ENCODE data around the gene CNNM1. TPM values are rescaled to one million over a fixed set of nuclear protein-coding genes. Genes with fewer than 3 reads are reported as not detected.

CNNM1 gene
- total RNA-seq, 1 donor from 2014 or later = not detected

DNA sequence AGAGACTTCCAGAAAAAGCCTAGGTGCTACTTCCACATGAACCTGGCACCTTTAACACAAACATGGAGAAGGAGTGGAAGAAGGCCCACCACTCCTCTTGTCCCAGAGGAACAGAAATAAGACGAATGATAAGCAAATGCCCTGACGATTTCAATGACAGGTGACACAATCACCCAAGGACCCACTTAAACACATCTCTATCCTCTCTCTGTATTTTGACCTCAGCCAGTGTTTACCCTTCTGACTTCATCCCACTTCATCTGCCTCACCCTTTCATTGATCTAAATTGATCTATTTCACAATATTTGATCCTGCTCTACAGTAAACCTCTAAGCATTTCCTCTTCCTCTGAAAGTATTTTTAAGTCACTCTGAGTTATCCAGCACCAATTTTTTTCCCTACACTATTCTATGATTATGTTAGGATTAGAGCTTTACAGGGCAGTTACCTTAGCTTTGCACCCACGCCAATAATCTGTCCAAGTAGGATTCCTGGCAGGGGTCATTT, 92.1 kb downstream of the CNNM1 start:
- peaks cover 19 to 38% (median 22%) of the 10 kb centered on the region in 3 donors for H3K4me1 ChIP-seq (ENCODE audit: control insufficient read depth in 3 of 3, insufficient read depth in 3 of 3, low read length in 3 of 3)
- H3K4me3 ChIP-seq (ENCODE audit: low read length in 3 of 3) = no peak overlapping the region
- H3K36me3 ChIP-seq (ENCODE audit: control insufficient read depth in 3 of 3, insufficient read depth in 3 of 3, low read length in 3 of 3) = peaks cover 20 to 36% (median 33%) of the 10 kb centered on the region in 3 donors

DNA sequence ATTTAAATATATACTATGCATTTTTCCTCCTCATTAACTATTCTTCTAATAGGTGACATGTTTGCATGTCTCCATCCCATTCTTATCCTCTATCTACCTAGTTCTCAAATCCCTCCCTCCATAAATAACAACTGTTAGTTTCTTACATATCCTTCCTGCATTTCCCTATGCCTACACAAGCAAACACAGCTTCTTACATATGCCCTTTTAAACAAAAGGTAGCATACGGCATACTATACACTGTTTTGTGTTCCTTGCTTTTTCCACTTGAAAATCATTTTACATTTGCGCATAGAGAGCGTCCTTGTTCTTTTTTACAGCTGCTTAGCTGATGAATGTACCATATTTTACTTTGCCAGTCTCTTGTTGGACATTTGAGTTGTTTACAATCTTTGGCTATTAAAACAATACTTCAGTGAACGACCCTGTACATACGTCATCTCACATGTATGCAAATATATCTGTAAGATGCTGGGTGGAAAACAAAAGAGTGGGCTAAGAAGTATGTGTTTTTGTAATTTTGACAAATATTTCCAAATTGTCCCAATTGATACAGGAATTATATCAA, 93.5 kb downstream of the CNNM1 start:
- no peak overlapping the region for H3K9ac ChIP-seq (ENCODE audit: low read depth in 1 of 3, low read length in 3 of 3)
- H3K36me3 ChIP-seq (ENCODE audit: control insufficient read depth in 3 of 3, insufficient read depth in 3 of 3, low read length in 3 of 3) = peaks cover 20 to 36% (median 33%) of the 10 kb centered on the region in 3 donors
- no peaks in the 10 kb centered on the region for H3K27me3 ChIP-seq (ENCODE audit: control insufficient read depth in 3 of 3, insufficient read depth in 3 of 3, low read length in 3 of 3)
- no peak overlapping the region for H3K27ac ChIP-seq (ENCODE audit: low read depth, low read length)
- no peaks in the 10 kb centered on the region for H3K9me3 ChIP-seq (ENCODE audit: control insufficient read depth in 3 of 3, low read length in 3 of 3)
- no peak overlapping the region for H3K4me3 ChIP-seq (ENCODE audit: low read length in 3 of 3)
- H3K4me1 ChIP-seq (ENCODE audit: control insufficient read depth in 3 of 3, insufficient read depth in 3 of 3, low read length in 3 of 3) = peaks cover 22 to 43% (median 31%) of the 10 kb centered on the region in 3 donors

More for the DNA sequence above, 92.1 kb downstream of the CNNM1 start:
- Histone ChIP-seq H3K27me3 (ENCODE audit: control insufficient read depth in 3 of 3, insufficient read depth in 3 of 3, low read length in 3 of 3) (no peaks in the 10 kb centered on the region), H3K9me3 (ENCODE audit: control insufficient read depth in 3 of 3, low read length in 3 of 3) (no peaks in the 10 kb centered on the region), H3K9ac (ENCODE audit: low read depth in 1 of 3, low read length in 3 of 3) (no peak overlapping the region), H3K27ac (ENCODE audit: low read depth, low read length) (no peak overlapping the region)

GRCh38 chr10:99424656-99425055, 95.5 kb downstream of the CNNM1 start:
- peaks cover 28 to 41% (median 37%) of the 10 kb centered on the region in 3 donors for H3K4me1 ChIP-seq (ENCODE audit: control insufficient read depth in 3 of 3, insufficient read depth in 3 of 3, low read length in 3 of 3)
- no peaks in the 10 kb centered on the region for H3K27me3 ChIP-seq (ENCODE audit: control insufficient read depth in 3 of 3, insufficient read depth in 3 of 3, low read length in 3 of 3)
- H3K9me3 ChIP-seq (ENCODE audit: control insufficient read depth in 3 of 3, low read length in 3 of 3) = no peaks in the 10 kb centered on the region
- H3K4me3 ChIP-seq (ENCODE audit: low read length in 3 of 3) = no peak overlapping the region
- peaks cover 17 to 28% (median 21%) of the 10 kb centered on the region in 3 donors for H3K36me3 ChIP-seq (ENCODE audit: control insufficient read depth in 3 of 3, insufficient read depth in 3 of 3, low read length in 3 of 3)
- no peak overlapping the region for H3K9ac ChIP-seq (ENCODE audit: low read depth in 1 of 3, low read length in 3 of 3)
- no peak overlapping the region for H3K27ac ChIP-seq (ENCODE audit: low read depth, low read length)

DNA sequence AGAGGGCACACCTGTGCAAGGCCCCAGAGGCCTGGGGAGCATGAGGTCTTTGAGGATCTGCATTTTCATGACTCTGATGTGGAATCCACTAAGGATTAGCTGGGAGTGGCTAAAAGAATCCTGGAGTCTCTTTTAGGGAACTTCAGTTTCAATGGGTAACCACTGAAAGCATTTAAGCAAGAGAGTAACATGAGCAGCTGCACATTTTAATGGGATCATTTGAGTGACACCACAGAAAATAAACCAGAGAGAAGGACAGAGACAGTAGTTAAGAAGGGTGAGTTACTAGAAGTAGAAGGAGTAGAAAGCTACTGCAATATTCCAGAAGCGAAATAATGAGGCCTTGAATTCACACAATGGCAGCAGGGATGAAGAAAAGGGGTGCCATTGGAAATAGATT, 96.0 kb downstream of the CNNM1 start:
- Histone ChIP-seq H3K27ac (ENCODE audit: low read depth, low read length) (peak overlapping the region; percentile 34), H3K9me3 (ENCODE audit: control insufficient read depth in 3 of 3, low read length in 3 of 3) (no peaks in the 10 kb centered on the region), H3K4me1 (ENCODE audit: control insufficient read depth in 3 of 3, insufficient read depth in 3 of 3, low read length in 3 of 3) (peaks cover 33 to 46% (median 42%) of the 10 kb centered on the region in 3 donors), H3K9ac (ENCODE audit: low read depth in 1 of 3, low read length in 3 of 3) (no peak overlapping the region), H3K4me3 (ENCODE audit: low read length in 3 of 3) (no peak overlapping the region), H3K36me3 (ENCODE audit: control insufficient read depth in 3 of 3, insufficient read depth in 3 of 3, low read length in 3 of 3) (peaks cover 12 to 22% (median 15%) of the 10 kb centered on the region in 3 donors), H3K27me3 (ENCODE audit: control insufficient read depth in 3 of 3, insufficient read depth in 3 of 3, low read length in 3 of 3) (no peaks in the 10 kb centered on the region)

- peak overlapping the region in 1 of 3 donors; percentile 25 for H3K4me3 ChIP-seq (ENCODE audit: low read length in 3 of 3)
- no peak overlapping the region for H3K27ac ChIP-seq (ENCODE audit: low read depth, low read length)
- H3K4me1 ChIP-seq (ENCODE audit: control insufficient read depth in 3 of 3, insufficient read depth in 3 of 3, low read length in 3 of 3) = peaks cover 38 to 45% (median 40%) of the 10 kb centered on the region in 3 donors
Observed at GRCh38 chr10:99426689-99427088, 97.5 kb downstream of the CNNM1 start.

DNA sequence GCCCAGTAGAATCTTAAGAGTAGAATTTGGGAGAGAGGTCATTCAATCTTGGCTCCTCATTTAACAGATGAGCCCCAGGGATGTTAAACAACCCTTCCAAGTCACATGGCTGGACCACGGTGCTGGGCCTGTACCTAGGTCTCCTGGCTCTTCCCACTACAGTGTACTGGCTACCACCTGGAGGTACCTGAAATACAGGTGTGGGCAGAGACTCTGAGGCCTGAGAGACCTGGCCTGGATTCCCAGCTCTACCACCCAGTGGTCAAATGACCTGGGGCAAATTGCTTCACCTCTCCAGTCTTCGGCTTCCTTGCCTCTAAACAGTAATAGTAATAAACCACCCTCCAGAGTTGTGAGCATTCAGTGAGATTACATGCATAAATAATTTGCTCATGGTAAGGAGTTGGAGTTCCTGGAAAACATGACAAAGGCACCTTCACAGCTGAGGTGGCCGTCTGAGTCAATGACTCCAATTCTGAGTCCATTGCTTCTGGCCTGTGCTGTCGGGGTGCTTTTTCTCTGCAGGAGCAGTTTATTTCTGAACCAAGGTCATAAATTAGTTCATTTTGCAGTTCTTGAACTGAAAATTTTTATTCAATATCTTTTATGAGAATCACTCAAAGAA, 98.5 kb downstream of the CNNM1 start:
- no peak overlapping the region for H3K9ac ChIP-seq (ENCODE audit: low read depth in 1 of 3, low read length in 3 of 3)
- H3K27me3 ChIP-seq (ENCODE audit: control insufficient read depth in 3 of 3, insufficient read depth in 3 of 3, low read length in 3 of 3) = no peaks in the 10 kb centered on the region
- peaks cover 39 to 51% (median 43%) of the 10 kb centered on the region in 3 donors for H3K4me1 ChIP-seq (ENCODE audit: control insufficient read depth in 3 of 3, insufficient read depth in 3 of 3, low read length in 3 of 3)
- H3K27ac ChIP-seq (ENCODE audit: low read depth, low read length) = no peak overlapping the region
- peaks cover 4 to 14% (median 9%) of the 10 kb centered on the region in 3 donors for H3K36me3 ChIP-seq (ENCODE audit: control insufficient read depth in 3 of 3, insufficient read depth in 3 of 3, low read length in 3 of 3)
- H3K4me3 ChIP-seq (ENCODE audit: low read length in 3 of 3) = peak overlapping the region in 1 of 3 donors; percentile 36
- H3K9me3 ChIP-seq (ENCODE audit: control insufficient read depth in 3 of 3, low read length in 3 of 3) = no peaks in the 10 kb centered on the region

More at GRCh38 chr10:99426689-99427088, 97.5 kb downstream of the CNNM1 start:
- Histone ChIP-seq H3K27me3 (ENCODE audit: control insufficient read depth in 3 of 3, insufficient read depth in 3 of 3, low read length in 3 of 3) (no peaks in the 10 kb centered on the region), H3K9me3 (ENCODE audit: control insufficient read depth in 3 of 3, low read length in 3 of 3) (no peaks in the 10 kb centered on the region), H3K9ac (ENCODE audit: low read depth in 1 of 3, low read length in 3 of 3) (no peak overlapping the region), H3K36me3 (ENCODE audit: control insufficient read depth in 3 of 3, insufficient read depth in 3 of 3, low read length in 3 of 3) (peaks cover 4 to 14% (median 9%) of the 10 kb centered on the region in 3 donors)

DNA sequence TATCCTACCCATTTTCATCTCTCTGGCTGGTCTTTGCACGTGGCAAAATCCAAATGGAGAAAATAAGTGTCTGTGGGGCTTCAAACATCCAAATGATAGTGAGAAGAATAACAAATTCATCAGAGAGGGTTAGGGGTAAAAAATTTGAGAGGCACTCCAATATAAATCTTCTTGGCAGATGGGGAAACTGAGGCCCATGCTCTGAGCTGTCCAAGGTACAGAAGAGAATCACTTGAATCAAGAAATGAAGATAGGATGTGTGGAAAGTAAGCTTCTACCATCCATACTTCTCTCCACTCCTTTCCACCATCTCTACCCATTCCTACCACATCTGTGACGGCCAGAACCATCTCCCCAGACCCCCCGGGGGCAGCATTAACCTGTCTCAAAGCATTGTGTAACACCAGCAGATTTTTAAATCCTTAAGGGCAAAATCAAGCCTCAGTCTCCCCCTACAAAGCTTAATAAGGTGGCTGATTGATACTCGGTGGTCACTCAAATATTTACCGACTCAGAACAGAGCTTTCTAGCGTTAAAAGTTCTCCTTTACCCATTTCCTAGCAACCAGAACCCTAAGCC, 100.5 kb downstream of the CNNM1 start:
- Histone ChIP-seq H3K27ac (ENCODE audit: low read depth, low read length) (peak overlapping the region; percentile 97), H3K9ac (ENCODE audit: low read depth in 1 of 3, low read length in 3 of 3) (peak overlapping the region; percentile 93 to 97 (median 94)), H3K4me3 (ENCODE audit: low read length in 3 of 3) (peak overlapping the region; percentile 93 to 99 (median 98)), H3K27me3 (ENCODE audit: control insufficient read depth in 3 of 3, insufficient read depth in 3 of 3, low read length in 3 of 3) (no peaks in the 10 kb centered on the region), H3K4me1 (ENCODE audit: control insufficient read depth in 3 of 3, insufficient read depth in 3 of 3, low read length in 3 of 3) (peaks cover 46 to 66% (median 52%) of the 10 kb centered on the region in 3 donors), H3K36me3 (ENCODE audit: control insufficient read depth in 3 of 3, insufficient read depth in 3 of 3, low read length in 3 of 3) (peaks cover 4 to 16% (median 11%) of the 10 kb centered on the region in 3 donors), H3K9me3 (ENCODE audit: control insufficient read depth in 3 of 3, low read length in 3 of 3) (no peaks in the 10 kb centered on the region)

DNA sequence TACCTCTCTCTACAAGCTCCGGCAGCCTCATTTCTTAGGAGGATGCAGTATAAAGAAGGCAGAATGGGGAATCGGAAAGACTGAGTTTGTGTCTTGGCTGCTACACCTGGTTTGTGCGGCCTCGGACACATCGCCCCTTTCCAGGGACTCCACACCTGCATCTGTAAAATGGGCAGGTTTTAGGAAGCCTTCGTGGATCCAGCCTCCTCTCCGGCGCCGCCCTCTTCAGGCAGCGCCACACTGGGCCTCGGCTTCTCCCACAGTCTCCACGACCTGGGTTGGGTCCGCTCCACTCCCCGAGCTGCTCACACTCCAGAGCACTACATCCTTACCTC, 100.9 kb downstream of the CNNM1 start:
- H3K36me3 ChIP-seq (ENCODE audit: control insufficient read depth in 3 of 3, insufficient read depth in 3 of 3, low read length in 3 of 3) = peaks cover 4 to 15% (median 8%) of the 10 kb centered on the region in 3 donors
- peak overlapping the region; percentile 97 for H3K27ac ChIP-seq (ENCODE audit: low read depth, low read length)
- no peaks in the 10 kb centered on the region for H3K9me3 ChIP-seq (ENCODE audit: control insufficient read depth in 3 of 3, low read length in 3 of 3)
- H3K27me3 ChIP-seq (ENCODE audit: control insufficient read depth in 3 of 3, insufficient read depth in 3 of 3, low read length in 3 of 3) = no peaks in the 10 kb centered on the region
- H3K4me3 ChIP-seq (ENCODE audit: low read length in 3 of 3) = peak overlapping the region; percentile 93 to 99 (median 98)
- peaks cover 41 to 65% (median 55%) of the 10 kb centered on the region in 3 donors for H3K4me1 ChIP-seq (ENCODE audit: control insufficient read depth in 3 of 3, insufficient read depth in 3 of 3, low read length in 3 of 3)
- peak overlapping the region; percentile 93 to 97 (median 94) for H3K9ac ChIP-seq (ENCODE audit: low read depth in 1 of 3, low read length in 3 of 3)

- Histone ChIP-seq H3K4me3 (ENCODE audit: low read length in 3 of 3) (peak within 1 kb of the TSS; percentile 93 to 99 (median 98)), H3K9ac (ENCODE audit: low read depth in 1 of 3, low read length in 3 of 3) (peak within 1 kb of the TSS; percentile 94 to 97 (median 94)), H3K27ac (ENCODE audit: low read depth, low read length) (peak within 1 kb of the TSS; percentile 97), H3K27me3 (ENCODE audit: control insufficient read depth in 3 of 3, insufficient read depth in 3 of 3, low read length in 3 of 3) (no peaks in the 10 kb centered on the region), H3K9me3 (ENCODE audit: control insufficient read depth in 3 of 3, low read length in 3 of 3) (no peaks in the 10 kb centered on the region), H3K36me3 (ENCODE audit: control insufficient read depth in 3 of 3, insufficient read depth in 3 of 3, low read length in 3 of 3) (peaks cover 2 to 13% (median 3%) of the 10 kb centered on the region in 3 donors), H3K4me1 (ENCODE audit: control insufficient read depth in 3 of 3, insufficient read depth in 3 of 3, low read length in 3 of 3) (peaks cover 37 to 60% (median 51%) of the 10 kb centered on the region in 3 donors)
Observed at GRCh38 chr10:99430451-99431189, 101.5 kb downstream of the CNNM1 start, which contains the start of gene GOT1. Gene GOT1, minus strand, starts transcription at chr10:99430624. Its CDS starts 59 bp downstream, at chr10:99430565.

All from skeletal muscle tissue (tissue), 4 donors.